HepG2 (cell line): Measurements from ENCODE around the gene TMEM79. TPM values are rescaled to one million over a fixed set of nuclear protein-coding genes. Genes with fewer than 3 reads are reported as not detected.

Experiments used
- ATAC-seq: fragments of 200-7000 bp; cut with Tn5 transposase; 3 replicates; pipeline ENCODE4 v1.9.1; 2020; ENCODE audit warnings: mild to moderate bottlenecking, moderate library complexity
- Bru-seq: library from RNA; stranded (reverse); fragments of 400-500 nt; gene quantifications from one replicate; lab custom pipeline; 2021; lab: Mats Ljungman, UMichigan
- BruChase-seq, 2 experiments: library from RNA; stranded (reverse); fragments of 400-500 nt; gene quantifications; one replicate each; lab custom pipeline; 2021; lab: Mats Ljungman, UMichigan
- BruUV-seq: library from RNA; stranded (reverse); fragments of 400-500 nt; replicated peaks from 2 replicates; lab custom pipeline; 2021; lab: Mats Ljungman, UMichigan
- CTCF ChIA-PET: fragments of 300-600 bp; formaldehyde crosslinking; extraction: SDS; loops from one replicate; lab custom pipeline; 2021; ENCODE audit warnings: low total read pairs, inconsistent platforms, low intra/inter-chr PET ratio; lab: Yijun Ruan, JAX
- POLR2A ChIA-PET: fragments of 350-600 bp; sonication (Branson Sonifier 250); formaldehyde crosslinking; loops from one replicate; lab custom pipeline; 2020; ENCODE audit warnings: antibody characterized with exemption, inconsistent platforms; lab: Yijun Ruan, JAX
- DNase-seq: peaks from one replicate; pipeline ENCODE4 v3.0.0-alpha.2; 2015; ENCODE audit warnings: low spot score
- FAIRE-seq: peaks from 3 replicates; lab custom pipeline; 2011; peaks lifted over from hg19 to GRCh38; lab: Jason Lieb, UNC
- H2AFZ ChIP-seq: one replicate; pipeline ENCODE4 v1.6.1; 2011; ENCODE audit warnings: low read length, inconsistent platforms
- H3K27ac ChIP-seq: fragments of 300-600 bp; 3 replicates; pipeline ENCODE4 v1.8.0; 2011; ENCODE audit warnings: mixed run types, mild to moderate bottlenecking, mixed read lengths, low read length, inconsistent platforms; ENCODE audit not compliant: insufficient read depth; ENCODE audit errors: extremely low read length
- H3K27me3 ChIP-seq, 2 experiments: fragments of 200-600 bp in 1 of 2; 2 replicates in 1 of 2; 3 replicates in 1 of 2; pipeline versions ENCODE4 v1.6.0 to v1.8.0; 2011; ENCODE audit warnings: low read length in 2 of 2, mild to moderate bottlenecking in 2 of 2, moderate library complexity in 2 of 2, inconsistent platforms in 1 of 2; ENCODE audit not compliant: insufficient read depth in 2 of 2, control insufficient read depth in 1 of 2
- H3K36me3 ChIP-seq, 2 experiments: fragments of 200-600 bp in 1 of 2; replicated peaks in 1 of 2; 2 replicates in 1 of 2; 3 replicates in 1 of 2; pipeline versions ENCODE4 v1.5.1 to v1.8.0; 2011; ENCODE audit warnings: low read length in 2 of 2, inconsistent platforms in 1 of 2; ENCODE audit not compliant: insufficient read depth in 2 of 2, control insufficient read depth in 1 of 2
- H3K4me1 ChIP-seq: 2 replicates; pipeline ENCODE4 v1.5.1; 2012; ENCODE audit warnings: low read length, inconsistent platforms; ENCODE audit not compliant: insufficient read depth
- H3K4me2 ChIP-seq: 2 replicates; pipeline ENCODE4 v1.6.0; 2011; ENCODE audit warnings: low read depth, low read length, inconsistent platforms
- H3K4me3 ChIP-seq, 3 experiments: fragments of 200-600 bp in 1 of 3; sonication (generic), shearing (Covaris generic) in 1 of 3; replicated peaks in 1 of 3; 2 replicates each; pipeline ENCODE4 v1.5.1; 2011 to 2016; ENCODE audit warnings: low read length in 3 of 3, inconsistent platforms in 2 of 3, low read depth in 2 of 3, mild to moderate bottlenecking in 2 of 3, control low read depth in 1 of 3, mixed read lengths in 1 of 3; ENCODE audit not compliant: insufficient read depth in 1 of 3
- H3K79me2 ChIP-seq: one replicate; pipeline ENCODE4 v1.6.1; 2011; ENCODE audit warnings: low read length, inconsistent platforms; ENCODE audit not compliant: insufficient read depth
- H3K9ac ChIP-seq: 2 replicates; pipeline ENCODE4 v1.6.0; 2011; ENCODE audit warnings: mild to moderate bottlenecking, low read depth, low read length, inconsistent platforms; ENCODE audit not compliant: insufficient read depth
- H3K9me3 ChIP-seq: 2 replicates; pipeline ENCODE4 v1.5.1; 2012; ENCODE audit warnings: mild to moderate bottlenecking, low read length
- H4K20me1 ChIP-seq: 2 replicates; pipeline ENCODE4 v1.6.0; 2011; ENCODE audit warnings: inconsistent platforms, mild to moderate bottlenecking, low read length, moderate library complexity; ENCODE audit not compliant: insufficient read depth
- ELF4 ChIP-seq: sonication (generic); formaldehyde crosslinking; IDR thresholded peaks from 2 replicates; pipeline ENCODE4 v1.5.0; 2020; ENCODE audit warnings: missing genetic modification reagents, mild to moderate bottlenecking, moderate library complexity, borderline replicate concordance
- HHEX ChIP-seq: IDR thresholded peaks from 2 replicates; pipeline ENCODE4 v1.6.1; 2016; ENCODE audit warnings: control low read depth
- NPAS2 ChIP-seq: sonication (generic); formaldehyde crosslinking; IDR thresholded peaks from 2 replicates; pipeline ENCODE4 v1.8.0; 2022; ENCODE audit warnings: mild to moderate bottlenecking, missing genetic modification reagents, borderline replicate concordance
- RFX3 ChIP-seq: IDR thresholded peaks from 2 replicates; pipeline ENCODE4 v1.6.1; 2016; ENCODE audit warnings: missing biosample characterization, missing genetic modification reagents
- ZHX2 ChIP-seq, 2 experiments: sonication (generic) in 1 of 2; formaldehyde crosslinking in 1 of 2; IDR thresholded peaks; 2 replicates each; pipeline versions ENCODE4 v1.6.1 to v1.9.0; 2014 to 2022; ENCODE audit warnings: antibody characterized with exemption in 1 of 2, borderline replicate concordance in 1 of 2, inconsistent platforms in 1 of 2, low read depth in 1 of 2, missing genetic modification reagents in 1 of 2
- WGBS: methylation state at CpG from one replicate; pipeline ENCODE4 v1.1.6; 2017; ENCODE audit warnings: low lambda C conversion rate; 5-methylcytosine and 5-hydroxymethylcytosine counted together
- in situ Hi-C: cut with HindIII; loops from 2 replicates; pipeline ENCODE4 v1.10.0; 2017; ENCODE audit warnings: low pct_unique_long_range_greater_than_20kb; ENCODE audit not compliant: extremely low pct_ligation_motif_present
- intact Hi-C: fragments of 100-400 bp; cut with micrococcal nuclease; formaldehyde crosslinking; loops from one replicate; pipeline ENCODE4 v1.10.0; 2022; ENCODE audit not compliant: unreplicated experiment
- long read RNA-seq, 2 experiments: library from RNA in 1 of 2; library from polyadenylated mRNA in 1 of 2; stranded (forward) in 1 of 2; unstranded in 1 of 2; transcript quantifications; one replicate each; pipeline ENCODE4 v2.0.0, GENCODE V29; 2019 to 2022
- polyA minus RNA-seq, 3 experiments: library from RNA; depleted of rRNA, polyadenylated mRNA; stranded (reverse); fragments of >200 nt; gene quantifications; 2 replicates each; pipeline ENCODE4 v1.2.3, GENCODE V29; 2011; ENCODE audit warnings: low replicate concordance in 1 of 3
- polyA plus RNA-seq, 8 experiments: library from polyadenylated mRNA; depleted of rRNA in 3 of 8; stranded (reverse) in 7 of 8; unstranded in 1 of 8; fragments of >200 nt; fragmentation: Illumina TruSeq in 4 of 8; extraction: Trizol in 4 of 8; gene quantifications; 2 replicates each; pipeline versions ENCODE4 v1.2.1 to v1.2.3, GENCODE V29; 2011 to 2016; ENCODE audit warnings: low read depth in 4 of 8, missing spikeins in 1 of 8, mixed read lengths in 1 of 8; ENCODE audit not compliant: insufficient read depth in 1 of 8
- total RNA-seq, 5 experiments: library from RNA; depleted of rRNA; stranded (reverse); fragments of >200 nt; fragmentation: Illumina TruSeq; extraction: Trizol; gene quantifications; 2 replicates each; pipeline ENCODE4 v1.2.3, GENCODE V29; 2016; ENCODE audit warnings: low read depth in 1 of 5

Gene TMEM79
- total RNA-seq (2016; rRNA removed; fragmentation: Illumina TruSeq; extraction: Trizol) (1.0 and 1.9 TPM in 2 replicates), polyA plus RNA-seq (2011; rRNA removed) (0.99 and 1.2 TPM in 2 replicates), polyA minus RNA-seq (2011; rRNA and poly(A)+ RNA removed; ENCODE audit: low replicate concordance) (2.6 and 8.0 TPM in 2 replicates), Bru-seq, nascent RNA (percentile 42 among the genes with signal in this experiment), BruChase-seq, experiment 1, labeled RNA remaining after a 6-hour chase (percentile 35 among the genes with signal in this experiment), BruChase-seq, experiment 2, labeled RNA remaining after a 2-hour chase (percentile 40 among the genes with signal in this experiment)
- 1.1 and 1.5 TPM in 2 replicates for total RNA-seq (2016; cell fraction: cytosol; rRNA removed; fragmentation: Illumina TruSeq; extraction: Trizol; ENCODE audit: low read depth)
- total RNA-seq (2016; cell fraction: insoluble cytoplasmic fraction; rRNA removed; fragmentation: Illumina TruSeq; extraction: Trizol) = 0.64 and 1.5 TPM in 2 replicates
- total RNA-seq (2016; cell fraction: membrane; rRNA removed; fragmentation: Illumina TruSeq; extraction: Trizol) = 1.1 and 1.3 TPM in 2 replicates
- total RNA-seq (2016; cell fraction: nucleus; rRNA removed; fragmentation: Illumina TruSeq; extraction: Trizol) = 2.0 and 2.1 TPM in 2 replicates
- 0.76 and 0.85 TPM in 2 replicates for polyA plus RNA-seq (2011; cell fraction: cytosol; rRNA removed)
- 5.2 and 5.4 TPM in 2 replicates for polyA plus RNA-seq (2011; cell fraction: nucleus; rRNA removed)
- 1.4 and 1.9 TPM in 2 replicates for polyA plus RNA-seq (2012)
- polyA plus RNA-seq (2016; cell fraction: cytosol; fragmentation: Illumina TruSeq; extraction: Trizol; ENCODE audit: low read depth) = 0.53 and 0.85 TPM in 2 replicates
- polyA plus RNA-seq (2016; cell fraction: insoluble cytoplasmic fraction; fragmentation: Illumina TruSeq; extraction: Trizol; ENCODE audit: low read depth) = 1.1 and 1.6 TPM in 2 replicates
- 1.3 and 1.7 TPM in 2 replicates for polyA plus RNA-seq (2016; cell fraction: membrane; fragmentation: Illumina TruSeq; extraction: Trizol; ENCODE audit: low read depth)
- 5.3 and 6.9 TPM in 2 replicates for polyA plus RNA-seq (2016; cell fraction: nucleus; fragmentation: Illumina TruSeq; extraction: Trizol; ENCODE audit: insufficient read depth, low read depth)
- 0.40 and 0.44 TPM in 2 replicates for polyA minus RNA-seq (2011; cell fraction: cytosol; rRNA and poly(A)+ RNA removed)
- polyA minus RNA-seq (2011; cell fraction: nucleus; rRNA and poly(A)+ RNA removed) = 3.3 and 5.2 TPM in 2 replicates
- long read RNA-seq, experiment 1 = 0 reads
- long read RNA-seq, experiment 2, transcript TMEM79-201 (4 exons, 2,191 nt) = major isoform, 6 of 9 reads
- long read RNA-seq, experiment 2, partial matches to known transcripts = 2 of 9 reads
- long read RNA-seq, experiment 2, other reads (novel, unspliced or antisense) = 1 of 9 reads

- H3K27ac ChIP-seq = peak within 1 kb of the TSS; percentile 78
- H4K20me1 ChIP-seq = peaks cover 14% of the 10 kb centered on the region
- H3K9me3 ChIP-seq = no peaks in the 10 kb centered on the region
- BruUV-seq = no TSS peak
- no peak for FAIRE-seq
- no peaks in the 10 kb centered on the region; a peak in 1 of 5 replicates for H3K27me3 ChIP-seq
- H3K4me2 ChIP-seq = peak within 1 kb of the TSS; percentile 86
- peaks cover 33% of the 10 kb centered on the region for H3K4me1 ChIP-seq
- ATAC-seq = no peak
- H3K36me3 ChIP-seq = peaks cover 3 to 15% of the 10 kb centered on the region in 2 experiments; a peak in 4 of 5 replicates
- no peak for DNase-seq
- CTCF ChIA-PET = no interaction called here
- TF ChIP-seq NPAS2 (CRISPR knock-in tag) (no peak), ZHX2 (IDR thresholded peaks at IDR 0.05; ENCODE audit: low read depth) (no peak), ZHX2 (CRISPR knock-in tag; IDR thresholded peaks at IDR 0.05; ENCODE audit: borderline replicate concordance) (no peak), ELF4 (no peak), RFX3 (no peak), HHEX (CRISPR knock-in tag) (no peak)
- H2AFZ ChIP-seq = peak within 1 kb of the TSS; percentile 77
- peak within 1 kb of the TSS; percentile 96 for H3K9ac ChIP-seq
- POLR2A ChIA-PET = interaction anchor here (1.9 to 7.1 kb wide), 3 partner anchors 11 to 88 kb away, joined by 6 to 115 read pairs (median 9); partner anchors contain the start of genes GLMP and VHLL
- peak within 1 kb of the TSS; percentile 71 to 95 (median 87) for H3K4me3 ChIP-seq
- in situ Hi-C loops (no loop called here), intact Hi-C loops (no loop called here)
- 93% methylated on average over 7 of the region's 7 CpGs for WGBS
- H3K79me2 ChIP-seq = peaks cover 43% of the 10 kb centered on the region
These were observed at the start of gene TMEM79 for GRCh38 chr1:156284112-156284511. TMEM79 (plus strand) TSS chr1:156284325; CDS start chr1:156285227, 902 bp downstream.
